Peyer's patch (tissue), 4 donors: Measurements from ENCODE around the gene ARID2. TPM values are rescaled to one million over a fixed set of nuclear protein-coding genes. Genes with fewer than 3 reads are reported as not detected.

Experiments
- DNase-seq, 3 donors: peaks; one replicate each; pipeline ENCODE4 v3.0.0-alpha.2; 2017 to 2019
- H3K27ac ChIP-seq, 4 donors: fragments of 200-600 bp; sonication (generic); one replicate each; pipeline ENCODE4 v1.5.1; 2016 to 2019
- H3K27me3 ChIP-seq, 2 donors: fragments of 200-600 bp; sonication (generic); one replicate each; pipeline ENCODE4 v1.5.1; 2019
- H3K36me3 ChIP-seq, 3 donors: fragments of 200-600 bp; sonication (generic); one replicate each; pipeline ENCODE4 v1.5.1; 2016 to 2019
- H3K4me1 ChIP-seq, 4 donors: fragments of 200-600 bp; sonication (generic); one replicate each; pipeline ENCODE4 v1.5.1; 2016 to 2019
- H3K4me3 ChIP-seq, 4 donors: fragments of 200-600 bp; sonication (generic); 1 replicate in 3 of 4; 2 replicates in 1 of 4; pipeline ENCODE4 v1.5.1; 2016 to 2019; ENCODE audit warnings: mild to moderate bottlenecking in 1 of 4
- H3K9me3 ChIP-seq, 4 donors: fragments of 200-600 bp; sonication (generic); one replicate each; pipeline ENCODE4 v1.5.1; 2016 to 2019; ENCODE audit warnings: mild to moderate bottlenecking in 1 of 4
- CTCF ChIP-seq, 6 experiments: fragments of 450-650 bp in 4 of 6; fragments of 200-600 bp in 2 of 6; sonication (generic) in 1 of 6; IDR thresholded peaks; one replicate each; pipeline ENCODE4 v1.5.1; 2017 to 2019; ENCODE audit warnings: antibody characterized with exemption in 6 of 6, mild to moderate bottlenecking in 3 of 6, moderate library complexity in 1 of 6
- POLR2A ChIP-seq, 2 donors: fragments of 450-650 bp; IDR thresholded peaks; one replicate each; pipeline ENCODE4 v1.5.1; 2017; ENCODE audit warnings: antibody characterized with exemption in 2 of 2, mild to moderate bottlenecking in 2 of 2, moderate library complexity in 2 of 2
- total RNA-seq, 4 donors: library from RNA; depleted of rRNA; stranded (reverse); fragments of >200 nt; gene quantifications; one replicate each; pipeline ENCODE4 v1.1.0, GENCODE V29; 2016

The ARID2 gene
- total RNA-seq, 4 donors from 2014 or later = 32.1 to 46.2 (median 41.5) TPM

GRCh38 chr12:45687081-45688015 is 42.2 kb upstream of the ARID2 start:
- TF ChIP-seq POLR2A (IDR thresholded peaks at IDR 0.05) = no peak
- no peak for TF ChIP-seq CTCF (IDR thresholded peaks at IDR 0.05)
- no peak overlapping the region for H3K4me3 ChIP-seq
- no peaks in the 10 kb centered on the region for H3K27me3 ChIP-seq
- no peaks in the 10 kb centered on the region for H3K4me1 ChIP-seq
- no peaks in the 10 kb centered on the region for H3K36me3 ChIP-seq
- no peak overlapping the region for H3K27ac ChIP-seq
- H3K9me3 ChIP-seq = no peaks in the 10 kb centered on the region
- no peak for DNase-seq

- no peaks in the 10 kb centered on the region for H3K27me3 ChIP-seq
- no peak overlapping the region for H3K27ac ChIP-seq
- no peak for TF ChIP-seq CTCF (IDR thresholded peaks at IDR 0.05)
- no peak for TF ChIP-seq POLR2A (IDR thresholded peaks at IDR 0.05)
- DNase-seq = no peak
- H3K9me3 ChIP-seq = no peaks in the 10 kb centered on the region
- H3K4me3 ChIP-seq = no peak overlapping the region
- H3K36me3 ChIP-seq = no peaks in the 10 kb centered on the region
- no peaks in the 10 kb centered on the region for H3K4me1 ChIP-seq
These were observed 41.3 kb upstream of the ARID2 start for GRCh38 chr12:45688183-45688582.

GRCh38 chr12:45695035-45695434 is 34.5 kb upstream of the ARID2 start:
- TF ChIP-seq CTCF (IDR thresholded peaks at IDR 0.05) (no peak), POLR2A (IDR thresholded peaks at IDR 0.05) (no peak)

GRCh38 chr12:45695606-45696005 is 33.9 kb upstream of the ARID2 start:
- no peaks in the 10 kb centered on the region for H3K27me3 ChIP-seq
- H3K4me1 ChIP-seq = no peaks in the 10 kb centered on the region
- TF ChIP-seq CTCF (IDR thresholded peaks at IDR 0.05) (no peak), POLR2A (IDR thresholded peaks at IDR 0.05) (no peak)

More at GRCh38 chr12:45695035-45695434, 34.5 kb upstream of the ARID2 start:
- Histone ChIP-seq H3K4me1 (no peaks in the 10 kb centered on the region), H3K36me3 (no peaks in the 10 kb centered on the region), H3K27ac (no peak overlapping the region), H3K27me3 (no peaks in the 10 kb centered on the region), H3K4me3 (no peak overlapping the region), H3K9me3 (no peaks in the 10 kb centered on the region)
- no peak for DNase-seq

GRCh38 chr12:45696049-45696448 is 33.5 kb upstream of the ARID2 start:
- H3K4me1 ChIP-seq = no peaks in the 10 kb centered on the region
- no peak for DNase-seq
- TF ChIP-seq POLR2A (IDR thresholded peaks at IDR 0.05) (no peak), CTCF (IDR thresholded peaks at IDR 0.05) (no peak)
- H3K4me3 ChIP-seq = no peak overlapping the region
- no peaks in the 10 kb centered on the region for H3K27me3 ChIP-seq
- H3K9me3 ChIP-seq = no peaks in the 10 kb centered on the region
- no peaks in the 10 kb centered on the region for H3K36me3 ChIP-seq
- no peak overlapping the region for H3K27ac ChIP-seq

More at GRCh38 chr12:45695606-45696005, 33.9 kb upstream of the ARID2 start:
- Histone ChIP-seq H3K4me3 (no peak overlapping the region), H3K27ac (no peak overlapping the region), H3K9me3 (no peaks in the 10 kb centered on the region), H3K36me3 (no peaks in the 10 kb centered on the region)
- no peak for DNase-seq
